ENCODE results near the gene FRMD1.

The FRMD1 gene

GRCh38 chr6:168038576-168039140 lies 40.4 kb downstream of the FRMD1 start:
- Histone ChIP-seq H3K4me3 (replicated peaks; ENCODE audit: insufficient read depth, low read length) (no peak overlapping the region), H3K27me3 (ENCODE audit: insufficient read depth, poor library complexity, severe bottlenecking) (no peaks in the 10 kb centered on the region), H3K27ac (replicated peaks) (no peak overlapping the region)
- DNase-seq (ENCODE audit: low read depth in 1 of 2, low spot score in 1 of 2): no peak
- TF ChIP-seq, protein P1, sequence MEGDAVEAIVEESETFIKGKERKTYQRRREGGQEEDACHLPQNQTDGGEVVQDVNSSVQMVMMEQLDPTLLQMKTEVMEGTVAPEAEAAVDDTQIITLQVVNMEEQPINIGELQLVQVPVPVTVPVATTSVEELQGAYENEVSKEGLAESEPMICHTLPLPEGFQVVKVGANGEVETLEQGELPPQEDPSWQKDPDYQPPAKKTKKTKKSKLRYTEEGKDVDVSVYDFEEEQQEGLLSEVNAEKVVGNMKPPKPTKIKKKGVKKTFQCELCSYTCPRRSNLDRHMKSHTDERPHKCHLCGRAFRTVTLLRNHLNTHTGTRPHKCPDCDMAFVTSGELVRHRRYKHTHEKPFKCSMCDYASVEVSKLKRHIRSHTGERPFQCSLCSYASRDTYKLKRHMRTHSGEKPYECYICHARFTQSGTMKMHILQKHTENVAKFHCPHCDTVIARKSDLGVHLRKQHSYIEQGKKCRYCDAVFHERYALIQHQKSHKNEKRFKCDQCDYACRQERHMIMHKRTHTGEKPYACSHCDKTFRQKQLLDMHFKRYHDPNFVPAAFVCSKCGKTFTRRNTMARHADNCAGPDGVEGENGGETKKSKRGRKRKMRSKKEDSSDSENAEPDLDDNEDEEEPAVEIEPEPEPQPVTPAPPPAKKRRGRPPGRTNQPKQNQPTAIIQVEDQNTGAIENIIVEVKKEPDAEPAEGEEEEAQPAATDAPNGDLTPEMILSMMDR (IDR thresholded peaks at IDR 0.05; ENCODE audit: insufficient read depth, low read length): no peak
- no peak for TF ChIP-seq POLR2AphosphoS5 (IDR thresholded peaks at IDR 0.05; ENCODE audit: low read depth)
- TF ChIP-seq, protein P2, sequence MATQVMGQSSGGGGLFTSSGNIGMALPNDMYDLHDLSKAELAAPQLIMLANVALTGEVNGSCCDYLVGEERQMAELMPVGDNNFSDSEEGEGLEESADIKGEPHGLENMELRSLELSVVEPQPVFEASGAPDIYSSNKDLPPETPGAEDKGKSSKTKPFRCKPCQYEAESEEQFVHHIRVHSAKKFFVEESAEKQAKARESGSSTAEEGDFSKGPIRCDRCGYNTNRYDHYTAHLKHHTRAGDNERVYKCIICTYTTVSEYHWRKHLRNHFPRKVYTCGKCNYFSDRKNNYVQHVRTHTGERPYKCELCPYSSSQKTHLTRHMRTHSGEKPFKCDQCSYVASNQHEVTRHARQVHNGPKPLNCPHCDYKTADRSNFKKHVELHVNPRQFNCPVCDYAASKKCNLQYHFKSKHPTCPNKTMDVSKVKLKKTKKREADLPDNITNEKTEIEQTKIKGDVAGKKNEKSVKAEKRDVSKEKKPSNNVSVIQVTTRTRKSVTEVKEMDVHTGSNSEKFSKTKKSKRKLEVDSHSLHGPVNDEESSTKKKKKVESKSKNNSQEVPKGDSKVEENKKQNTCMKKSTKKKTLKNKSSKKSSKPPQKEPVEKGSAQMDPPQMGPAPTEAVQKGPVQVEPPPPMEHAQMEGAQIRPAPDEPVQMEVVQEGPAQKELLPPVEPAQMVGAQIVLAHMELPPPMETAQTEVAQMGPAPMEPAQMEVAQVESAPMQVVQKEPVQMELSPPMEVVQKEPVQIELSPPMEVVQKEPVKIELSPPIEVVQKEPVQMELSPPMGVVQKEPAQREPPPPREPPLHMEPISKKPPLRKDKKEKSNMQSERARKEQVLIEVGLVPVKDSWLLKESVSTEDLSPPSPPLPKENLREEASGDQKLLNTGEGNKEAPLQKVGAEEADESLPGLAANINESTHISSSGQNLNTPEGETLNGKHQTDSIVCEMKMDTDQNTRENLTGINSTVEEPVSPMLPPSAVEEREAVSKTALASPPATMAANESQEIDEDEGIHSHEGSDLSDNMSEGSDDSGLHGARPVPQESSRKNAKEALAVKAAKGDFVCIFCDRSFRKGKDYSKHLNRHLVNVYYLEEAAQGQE (IDR thresholded peaks at IDR 0.05; ENCODE audit: insufficient replicate concordance, low read depth): no peak

GRCh38 chr6:168037856-168038255 lies 41.2 kb downstream of the FRMD1 start:
- no peak overlapping the region for H3K27ac ChIP-seq (replicated peaks)
- no peak for TF ChIP-seq GABPA (IDR thresholded peaks at IDR 0.05; ENCODE audit: low read depth)
- TF ChIP-seq, protein P1 (IDR thresholded peaks at IDR 0.05; ENCODE audit: insufficient read depth, low read length): no peak
- TF ChIP-seq POLR2AphosphoS5 (IDR thresholded peaks at IDR 0.05; ENCODE audit: low read depth): no peak
- TF ChIP-seq, protein P2 (IDR thresholded peaks at IDR 0.05; ENCODE audit: insufficient replicate concordance, low read depth): no peak
- no peak for TF ChIP-seq SPI1 (IDR thresholded peaks at IDR 0.05; ENCODE audit: borderline replicate concordance, low read depth)
- DNase-seq (ENCODE audit: low read depth in 1 of 2, low spot score in 1 of 2): no peak
- H3K4me3 ChIP-seq (replicated peaks; ENCODE audit: insufficient read depth, low read length): no peak overlapping the region
- no peaks in the 10 kb centered on the region for H3K27me3 ChIP-seq (ENCODE audit: insufficient read depth, poor library complexity, severe bottlenecking)

GRCh38 chr6:168037242-168037641 lies 41.8 kb downstream of the FRMD1 start:
- H3K4me3 ChIP-seq (replicated peaks; ENCODE audit: insufficient read depth, low read length): no peak overlapping the region
- H3K27ac ChIP-seq (replicated peaks): no peak overlapping the region
- DNase-seq (ENCODE audit: low read depth in 1 of 2, low spot score in 1 of 2): no peak
- no peak for TF ChIP-seq POLR2AphosphoS5 (IDR thresholded peaks at IDR 0.05; ENCODE audit: low read depth)
- TF ChIP-seq GABPA (IDR thresholded peaks at IDR 0.05; ENCODE audit: low read depth): no peak
- TF ChIP-seq, protein P1 (IDR thresholded peaks at IDR 0.05; ENCODE audit: insufficient read depth, low read length): no peak
- TF ChIP-seq, protein P2 (IDR thresholded peaks at IDR 0.05; ENCODE audit: insufficient replicate concordance, low read depth): no peak
- TF ChIP-seq SPI1 (IDR thresholded peaks at IDR 0.05; ENCODE audit: borderline replicate concordance, low read depth): no peak
- H3K27me3 ChIP-seq (ENCODE audit: insufficient read depth, poor library complexity, severe bottlenecking): no peaks in the 10 kb centered on the region
